H9 (cell line): ENCODE results near the gene TMEM201. TPM values are rescaled to one million over a fixed set of nuclear protein-coding genes. Genes with fewer than 3 reads are reported as not detected.

Source experiments
- DNase-seq: peaks from one replicate; pipeline ENCODE4 v3.0.0-alpha.2; 2017
- H2AFZ ChIP-seq: one replicate; pipeline ENCODE4 v1.6.1; 2013; ENCODE audit warnings: mild to moderate bottlenecking, low read length, control low read depth, moderate library complexity
- H2AK5ac ChIP-seq: 2 replicates; pipeline ENCODE4 v1.6.1; 2013; ENCODE audit warnings: low read length, control low read depth, mixed read lengths; ENCODE audit not compliant: insufficient read length
- H2BK120ac ChIP-seq: one replicate; pipeline ENCODE4 v1.6.1; 2013; ENCODE audit warnings: low read depth, mild to moderate bottlenecking, low read length, control low read depth, inconsistent platforms; ENCODE audit not compliant: poor library complexity, severe bottlenecking
- H2BK12ac ChIP-seq: 2 replicates; pipeline ENCODE4 v1.6.1; 2013; ENCODE audit warnings: low read length, control low read depth, mixed read lengths, low read depth; ENCODE audit not compliant: insufficient read length
- H2BK15ac ChIP-seq: 2 replicates; pipeline ENCODE4 v1.6.1; 2013; ENCODE audit warnings: low read depth, low read length, control low read depth
- H2BK20ac ChIP-seq: one replicate; pipeline ENCODE4 v1.6.1; 2013; ENCODE audit warnings: low read depth, mild to moderate bottlenecking, low read length, control low read depth, inconsistent platforms; ENCODE audit not compliant: poor library complexity, severe bottlenecking
- H2BK5ac ChIP-seq: 2 replicates; pipeline ENCODE4 v1.6.1; 2013; ENCODE audit warnings: low read length, control low read depth, mixed read lengths; ENCODE audit not compliant: insufficient read length
- H3K14ac ChIP-seq: 2 replicates; pipeline ENCODE4 v1.6.1; 2013; ENCODE audit warnings: low read length, control low read depth; ENCODE audit not compliant: insufficient read depth
- H3K18ac ChIP-seq: 2 replicates; pipeline ENCODE4 v1.6.1; 2013; ENCODE audit warnings: low read depth, mild to moderate bottlenecking, mixed read lengths, low read length, control low read depth; ENCODE audit not compliant: insufficient read length
- H3K23ac ChIP-seq: 2 replicates; pipeline ENCODE4 v1.6.1; 2013; ENCODE audit warnings: low read length, control low read depth, mixed read lengths, low read depth; ENCODE audit not compliant: insufficient read length
- H3K23me2 ChIP-seq: 2 replicates; pipeline ENCODE4 v1.6.1; 2013; ENCODE audit warnings: low read depth, mild to moderate bottlenecking, mixed read lengths, low read length, control low read depth; ENCODE audit not compliant: insufficient read length, poor library complexity, severe bottlenecking
- H3K27ac ChIP-seq: 2 replicates; pipeline ENCODE4 v1.5.1; 2013; ENCODE audit warnings: low read length, control low read depth, mixed read lengths, low read depth; ENCODE audit not compliant: insufficient read length
- H3K27me3 ChIP-seq: 2 replicates; pipeline ENCODE4 v1.6.1; 2013; ENCODE audit warnings: low read length, control low read depth, inconsistent platforms; ENCODE audit not compliant: insufficient read depth
- H3K4ac ChIP-seq: 2 replicates; pipeline ENCODE4 v1.6.1; 2013; ENCODE audit warnings: low read depth, mild to moderate bottlenecking, control low read depth, inconsistent platforms, low read length, moderate library complexity
- H3K4me1 ChIP-seq: 2 replicates; pipeline ENCODE4 v1.6.1; 2013; ENCODE audit warnings: low read length, control low read depth, inconsistent platforms; ENCODE audit not compliant: insufficient read depth
- H3K4me2 ChIP-seq: 2 replicates; pipeline ENCODE4 v1.6.1; 2013; ENCODE audit warnings: low read length, control low read depth, mixed read lengths; ENCODE audit not compliant: insufficient read length, insufficient read depth
- H3K56ac ChIP-seq: 2 replicates; pipeline ENCODE4 v1.6.1; 2013; ENCODE audit warnings: low read depth, mild to moderate bottlenecking, mixed read lengths, low read length, control low read depth; ENCODE audit not compliant: insufficient read length
- H3K79me1 ChIP-seq: 2 replicates; pipeline ENCODE4 v1.6.1; 2013; ENCODE audit warnings: low read depth, mild to moderate bottlenecking, moderate library complexity, low read length, control low read depth, inconsistent platforms; ENCODE audit not compliant: insufficient read depth, poor library complexity, severe bottlenecking
- H3K79me2 ChIP-seq: 2 replicates; pipeline ENCODE4 v1.6.1; 2013; ENCODE audit warnings: low read length, control low read depth, inconsistent platforms; ENCODE audit not compliant: insufficient read depth
- H3K9ac ChIP-seq: 2 replicates; pipeline ENCODE4 v1.6.1; 2013; ENCODE audit warnings: low read length, control low read depth, mixed read lengths; ENCODE audit not compliant: insufficient read length; ENCODE audit errors: extremely low read depth
- H3K9me3 ChIP-seq: one replicate; pipeline ENCODE4 v1.6.1; 2013; ENCODE audit warnings: low read depth, low read length, inconsistent platforms; ENCODE audit not compliant: control insufficient read depth
- H3T11ph ChIP-seq: one replicate; pipeline ENCODE4 v1.6.1; 2013; ENCODE audit warnings: mild to moderate bottlenecking, low read length, control low read depth, inconsistent platforms
- H4K20me1 ChIP-seq: one replicate; pipeline ENCODE4 v1.6.1; 2013; ENCODE audit not compliant: control insufficient read depth, insufficient read length, insufficient read depth
- H4K5ac ChIP-seq: 2 replicates; pipeline ENCODE4 v1.6.1; 2013; ENCODE audit warnings: low read depth, mild to moderate bottlenecking, mixed read lengths, low read length, control low read depth; ENCODE audit not compliant: insufficient read length
- H4K8ac ChIP-seq: replicated peaks from 2 replicates; pipeline ENCODE4 v1.6.1; 2013; ENCODE audit warnings: low read length, control low read depth, mixed read lengths, low read depth; ENCODE audit not compliant: insufficient read length
- H4K91ac ChIP-seq: 2 replicates; pipeline ENCODE4 v1.6.1; 2013; ENCODE audit warnings: low read depth, mild to moderate bottlenecking, moderate library complexity, mixed read lengths, low read length, control low read depth; ENCODE audit not compliant: insufficient read length
- H3K27ac Mint-ChIP-seq, 3 experiments: 2 replicates in 2 of 3; 3 replicates in 1 of 3; pipeline ENCODE4 v1.8.0; 2020 to 2021; ENCODE audit warnings: mixed read lengths in 3 of 3, mild to moderate bottlenecking in 1 of 3, moderate library complexity in 1 of 3
- H3K27me3 Mint-ChIP-seq: 2 replicates; pipeline ENCODE4 v1.8.0; 2021; ENCODE audit warnings: low read depth, mild to moderate bottlenecking, moderate library complexity, mixed read lengths
- H3K36me3 Mint-ChIP-seq, 3 experiments: 2 replicates in 2 of 3; 3 replicates in 1 of 3; pipeline ENCODE4 v1.8.0; 2020 to 2021; ENCODE audit warnings: low read depth in 3 of 3, mixed read lengths in 3 of 3; ENCODE audit not compliant: insufficient read depth in 1 of 3
- H3K4me1 Mint-ChIP-seq, 2 experiments: 2 replicates each; pipeline ENCODE4 v1.8.0; 2020; ENCODE audit warnings: mixed read lengths in 2 of 2
- H3K4me3 Mint-ChIP-seq, 2 experiments: 2 replicates in 1 of 2; 3 replicates in 1 of 2; pipeline ENCODE4 v1.8.0; 2020 to 2021; ENCODE audit warnings: mild to moderate bottlenecking in 2 of 2, mixed read lengths in 2 of 2, moderate library complexity in 1 of 2
- H3K9me3 Mint-ChIP-seq, 2 experiments: 2 replicates in 1 of 2; 3 replicates in 1 of 2; pipeline ENCODE4 v1.8.0; 2020; ENCODE audit warnings: mild to moderate bottlenecking in 2 of 2, mixed read lengths in 2 of 2, moderate library complexity in 1 of 2
- CTCF ChIP-seq: fragments of 200-600 bp; sonication (generic); conservative IDR thresholded peaks from 3 replicates; pipeline ENCODE4 v1.8.0; 2021; ENCODE audit warnings: antibody characterized with exemption, mild to moderate bottlenecking
- WGBS: extraction: QIAGEN DNeasy Blood & Tissue Kit; methylation state at CpG from one replicate; pipeline ENCODE4 v1.1.7; 2013; ENCODE audit warnings: missing lambda C conversion rate, low lambda C conversion rate, mixed read lengths; ENCODE audit not compliant: insufficient read length; ENCODE audit errors: extremely low coverage; 5-methylcytosine and 5-hydroxymethylcytosine counted together
- total RNA-seq: library from RNA; stranded (reverse); gene quantifications from 2 replicates; pipeline ENCODE4 v1.2.1, GENCODE V29; 2021

Gene TMEM201
- total RNA-seq, 1 experiment from 2014 or later = 31.0 TPM

- WGBS = no CpG with 5 or more reads among the region's 18 CpGs
- H3K27ac ChIP-seq = no peak overlapping the region
- H4K91ac ChIP-seq = no peak overlapping the region
- no peak overlapping the region for H3T11ph ChIP-seq
- H3K4ac ChIP-seq = no peak overlapping the region
- H3K14ac ChIP-seq = no peak overlapping the region
- no peak for DNase-seq
- no peaks in the 10 kb centered on the region for H3K9me3 ChIP-seq
- no peaks in the 10 kb centered on the region; the same call in 1 of the 2 replicates for H3K79me2 ChIP-seq
- no peak overlapping the region for H2BK20ac ChIP-seq
- peaks cover 5 to 7% of the 10 kb centered on the region in 2 experiments; a peak in 3 of 4 replicates for H3K4me1 Mint-ChIP-seq
- no peaks in the 10 kb centered on the region for H3K4me1 ChIP-seq
- no peak overlapping the region for H2BK15ac ChIP-seq
- no peak overlapping the region for H3K56ac ChIP-seq
- no peak overlapping the region for H2BK120ac ChIP-seq
- 0 out of 7 replicates have a peak overlapping the region, but pooled peaks of 1 of the 3 experiments have one; percentile 28 for H3K27ac Mint-ChIP-seq
- no peaks in the 10 kb centered on the region for H3K27me3 Mint-ChIP-seq
- no peak overlapping the region for H3K18ac ChIP-seq
- H3K23ac ChIP-seq = no peak overlapping the region
- H4K5ac ChIP-seq = no peak overlapping the region
- H3K9ac ChIP-seq = no peak overlapping the region
- H4K20me1 ChIP-seq = no peaks in the 10 kb centered on the region
- H3K4me3 Mint-ChIP-seq = no peak overlapping the region
- H3K23me2 ChIP-seq = no peaks in the 10 kb centered on the region
- H2BK12ac ChIP-seq = no peak overlapping the region
- no peak overlapping the region for H3K4me2 ChIP-seq
- H3K36me3 Mint-ChIP-seq = peaks cover 8 to 34% (median 33%) of the 10 kb centered on the region in 3 experiments; a peak in 6 of 7 replicates
- no peak overlapping the region for H2BK5ac ChIP-seq
- no peak overlapping the region for H4K8ac ChIP-seq
- TF ChIP-seq CTCF = no peak
- H2AFZ ChIP-seq = no peak overlapping the region
- no peaks in the 10 kb centered on the region for H3K27me3 ChIP-seq
- peaks cover 5% of the 10 kb centered on the region for H3K79me1 ChIP-seq
- no peaks in the 10 kb centered on the region for H3K9me3 Mint-ChIP-seq
- H2AK5ac ChIP-seq = no peak overlapping the region
Observed at GRCh38 chr1:9598316-9598700, 9.6 kb downstream of the TMEM201 start.
